Measurements from ENCODE around the gene FUCA2. TPM values are rescaled to one million over a fixed set of nuclear protein-coding genes. Genes with fewer than 3 reads are reported as not detected.
"Not testable (repeated sequence)": the region's sequence is repeated elsewhere in the genome, so short reads cannot be mapped to it uniquely, and the experiment has no call there.

Gene FUCA2
- total RNA-seq, 4 donors from 2014 or later, result 19.4 to 28.4 (median 23.9) TPM

- no peak for TF ChIP-seq POLR2AphosphoS5 (IDR thresholded peaks at IDR 0.05)
- TF ChIP-seq EP300 (IDR thresholded peaks at IDR 0.05), result no peak
- Histone ChIP-seq H3K27ac (peak overlapping the region in 2 of 4 donors; percentile 79 to 83), H3K27me3 (no peaks in the 10 kb centered on the region), H3K4me3 (peak overlapping the region; percentile 51 to 60), H3K9me3 (no peaks in the 10 kb centered on the region), H3K4me1 (peaks cover 5 to 40% (median 8%) of the 10 kb centered on the region in 3 donors), H3K36me3 (peaks cover 0 to 7% of the 10 kb centered on the region in 2 donors)
- WGBS, 2 donors (ENCODE audit: low coverage in 1 of 2), result 31 to 46% methylated on average over 3 to 4 of the region's 4 CpGs
- ATAC-seq, result no peak
Measured at GRCh38 chr6:143451531-143451930, 60.0 kb downstream of the FUCA2 start.

- Histone ChIP-seq H3K27me3 (no peaks in the 10 kb centered on the region), H3K36me3 (peaks cover 0 to 7% of the 10 kb centered on the region in 2 donors), H3K9me3 (no peaks in the 10 kb centered on the region), H3K27ac (peak within 1 kb of the TSS; percentile 7 to 83 (median 81)), H3K4me3 (peak within 1 kb of the TSS; percentile 51 to 60), H3K4me1 (peaks cover 5 to 48% (median 8%) of the 10 kb centered on the region in 3 donors)
- TF ChIP-seq EP300 (IDR thresholded peaks at IDR 0.05) (no peak), POLR2AphosphoS5 (IDR thresholded peaks at IDR 0.05) (peak; percentile 87), POLR2A (IDR thresholded peaks at IDR 0.05) (peak; percentile 49 to 65), CTCF (IDR thresholded peaks at IDR 0.05) (peak in 1 of 4 experiments; percentile 33)
- 0% methylated on average over 7 to 8 of the region's 56 CpGs for WGBS, 2 donors (ENCODE audit: low coverage in 1 of 2)
- ATAC-seq, result peak; percentile 99
Measured at GRCh38 chr6:143450453-143451371, 60.8 kb downstream of the FUCA2 start, which contains the start of the genes ADAT2 and PEX3. ADAT2 (minus strand) TSS chr6:143450695; CDS start chr6:143450658, 37 bp downstream. PEX3 (plus strand) TSS chr6:143450805; CDS start chr6:143451043, 238 bp downstream.

GRCh38 chr6:143449714-143450452 is 61.6 kb downstream of the FUCA2 start:
- H3K27ac ChIP-seq, result peak overlapping the region in 3 of 4 donors; percentile 79 to 83 (median 83)
- H3K9me3 ChIP-seq, result no peaks in the 10 kb centered on the region
- TF ChIP-seq POLR2AphosphoS5 (IDR thresholded peaks at IDR 0.05), result no peak
- TF ChIP-seq EP300 (IDR thresholded peaks at IDR 0.05), result no peak
- TF ChIP-seq CTCF (IDR thresholded peaks at IDR 0.05), result no peak
- no peak for TF ChIP-seq POLR2A (IDR thresholded peaks at IDR 0.05)
- WGBS, 2 donors (ENCODE audit: low coverage in 1 of 2), result 1 to 4% methylated on average over 15 to 18 of the region's 19 CpGs
- ATAC-seq, result no peak
- peak overlapping the region; percentile 51 to 60 for H3K4me3 ChIP-seq
- H3K27me3 ChIP-seq, result no peaks in the 10 kb centered on the region
- H3K4me1 ChIP-seq, result peaks cover 5 to 50% (median 8%) of the 10 kb centered on the region in 3 donors
- peaks cover 0 to 7% of the 10 kb centered on the region in 2 donors for H3K36me3 ChIP-seq

DNA sequence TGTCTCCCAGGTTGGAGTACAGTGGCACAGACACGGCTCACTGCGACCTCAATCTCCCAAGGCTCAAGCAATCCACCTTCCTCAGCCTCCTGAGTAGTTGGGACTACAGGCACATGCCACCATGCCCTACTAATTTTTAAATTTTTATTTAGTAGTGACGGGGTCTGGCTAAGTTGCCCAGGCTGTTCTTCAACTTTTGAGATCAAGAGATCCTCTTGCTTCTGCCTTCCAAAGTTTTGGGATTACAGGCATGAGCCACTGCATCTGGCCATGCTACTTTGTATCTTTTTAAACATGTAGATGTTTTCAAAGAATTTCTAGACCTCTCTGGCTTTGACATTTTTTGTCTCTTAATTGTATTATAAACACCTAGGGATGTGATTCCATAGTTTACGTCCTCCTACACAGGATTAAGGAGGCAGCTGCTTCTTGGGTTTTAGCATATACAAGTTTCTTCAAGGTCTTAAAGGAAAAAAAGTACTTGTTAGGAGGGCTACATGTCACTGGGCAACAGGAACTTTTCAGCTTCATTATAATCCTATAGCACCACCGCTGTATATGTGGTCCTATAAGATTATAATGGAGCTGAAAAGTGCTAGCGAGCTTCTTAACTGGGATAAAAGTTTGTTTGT is 62.3 kb downstream of the FUCA2 start:
- peak overlapping the region in 1 of 4 donors; percentile 79 for H3K27ac ChIP-seq

GRCh38 chr6:143447865-143448264 is 63.7 kb downstream of the FUCA2 start:
- ATAC-seq, H3K27me3 ChIP-seq, H3K9me3 ChIP-seq, H3K27ac ChIP-seq, H3K4me3 ChIP-seq, H3K36me3 ChIP-seq: not testable (repeated sequence)
- 92 to 100% methylated on average over 1 to 2 of the region's 2 CpGs for WGBS, 2 donors (ENCODE audit: low coverage in 1 of 2)
- peaks cover 5 to 45% (median 8%) of the 10 kb centered on the region in 3 donors for H3K4me1 ChIP-seq

More for the DNA sequence above, 62.3 kb downstream of the FUCA2 start:
- no peak for ATAC-seq
- Histone ChIP-seq H3K4me1 (peaks cover 5 to 50% (median 8%) of the 10 kb centered on the region in 3 donors), H3K36me3 (peaks cover 0 to 7% of the 10 kb centered on the region in 2 donors), H3K27me3 (no peaks in the 10 kb centered on the region), H3K9me3 (no peaks in the 10 kb centered on the region), H3K4me3 (peak overlapping the region; percentile 51 to 60)
- TF ChIP-seq CTCF (IDR thresholded peaks at IDR 0.05) (no peak), POLR2A (IDR thresholded peaks at IDR 0.05) (no peak), POLR2AphosphoS5 (IDR thresholded peaks at IDR 0.05) (no peak), EP300 (IDR thresholded peaks at IDR 0.05) (no peak)
- 68 to 88% methylated on average over 4 to 6 of the region's 6 CpGs for WGBS, 2 donors (ENCODE audit: low coverage in 1 of 2)

Small RNA genes lying within 50 kb of the gene (small RNA-seq; reads per million reads assigned to genes)
- 0 to 0.82 (median 0.11) reads per million in 4 donors for gene RNA5SP221

Other genes with a start within 250 kb of the FUCA2 start
- 1 to 10 TPM; 2.7 to 7.8 (median 3.7) TPM for gene ADAT2, start 61.0 kb downstream of the FUCA2 start, total RNA-seq
- 10 to 100 TPM; 12.5 to 20.4 (median 16.6) TPM for gene PEX3, start 60.9 kb downstream of the FUCA2 start, total RNA-seq
- 100 to 1,000 TPM in 1 of 4 donors, 10 to 100 TPM in 3; 61.3 to 122 (median 86.0) TPM for gene PHACTR2, start 166.2 kb upstream of the FUCA2 start, total RNA-seq